ENCODE data around the gene EZH1. TPM values are rescaled to one million over a fixed set of nuclear protein-coding genes. Genes with fewer than 3 reads are reported as not detected.

The EZH1 gene
- total RNA-seq, 1 experiment from 2014 or later, result 8.4 TPM

- H3K36me3 ChIP-seq, result peaks cover 10% of the 10 kb centered on the region
- DNase-seq, result peak; percentile 72
- H3K9me3 ChIP-seq, result no peaks in the 10 kb centered on the region
- no peaks in the 10 kb centered on the region for H3K27me3 ChIP-seq
- H3K4me3 ChIP-seq, result no peak overlapping the region
Observed at GRCh38 chr17:42698736-42699414, 46.0 kb downstream of the EZH1 start.

- Histone ChIP-seq H3K4me3 (no peak overlapping the region), H3K9me3 (no peaks in the 10 kb centered on the region), H3K27me3 (no peaks in the 10 kb centered on the region), H3K36me3 (peaks cover 2% of the 10 kb centered on the region)
- no peak for DNase-seq
Observed at GRCh38 chr17:42697108-42697811, 47.6 kb downstream of the EZH1 start.

- H3K9me3 ChIP-seq, result no peaks in the 10 kb centered on the region
- no peak for DNase-seq
- H3K36me3 ChIP-seq, result no peaks in the 10 kb centered on the region; the same call in none of the 2 replicates
- no peak overlapping the region for H3K4me3 ChIP-seq
- H3K27me3 ChIP-seq, result no peaks in the 10 kb centered on the region
Observed at GRCh38 chr17:42695500-42695899, 49.3 kb downstream of the EZH1 start.

GRCh38 chr17:42694524-42694923 lies 50.3 kb downstream of the EZH1 start:
- no peaks in the 10 kb centered on the region; the same call in none of the 2 replicates for H3K36me3 ChIP-seq
- H3K27me3 ChIP-seq, result no peaks in the 10 kb centered on the region
- no peak for DNase-seq
- H3K4me3 ChIP-seq, result no peak overlapping the region
- no peaks in the 10 kb centered on the region for H3K9me3 ChIP-seq

DNA sequence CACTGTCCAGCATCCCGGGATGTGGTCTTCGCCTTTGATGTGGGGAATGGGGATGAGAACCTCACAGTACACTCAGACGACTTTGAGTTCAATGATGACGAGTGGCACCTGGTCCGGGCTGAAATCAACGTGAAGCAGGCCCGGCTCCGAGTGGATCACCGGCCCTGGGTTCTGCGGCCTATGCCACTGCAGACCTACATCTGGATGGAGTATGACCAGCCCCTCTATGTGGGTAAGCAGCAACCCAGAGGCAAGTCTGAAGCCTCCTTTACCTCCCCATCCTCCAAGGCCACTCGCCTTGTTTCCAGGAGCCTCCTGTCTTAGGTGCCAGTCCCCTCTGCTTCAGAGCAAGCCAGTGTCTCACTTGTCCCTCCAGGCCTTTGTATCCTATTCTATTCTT lies 52.4 kb downstream of the EZH1 start:
- H3K36me3 ChIP-seq, result no peaks in the 10 kb centered on the region; the same call in none of the 2 replicates
- H3K4me3 ChIP-seq, result no peak overlapping the region
- no peaks in the 10 kb centered on the region for H3K27me3 ChIP-seq
- DNase-seq, result no peak
- H3K9me3 ChIP-seq, result no peaks in the 10 kb centered on the region

DNA sequence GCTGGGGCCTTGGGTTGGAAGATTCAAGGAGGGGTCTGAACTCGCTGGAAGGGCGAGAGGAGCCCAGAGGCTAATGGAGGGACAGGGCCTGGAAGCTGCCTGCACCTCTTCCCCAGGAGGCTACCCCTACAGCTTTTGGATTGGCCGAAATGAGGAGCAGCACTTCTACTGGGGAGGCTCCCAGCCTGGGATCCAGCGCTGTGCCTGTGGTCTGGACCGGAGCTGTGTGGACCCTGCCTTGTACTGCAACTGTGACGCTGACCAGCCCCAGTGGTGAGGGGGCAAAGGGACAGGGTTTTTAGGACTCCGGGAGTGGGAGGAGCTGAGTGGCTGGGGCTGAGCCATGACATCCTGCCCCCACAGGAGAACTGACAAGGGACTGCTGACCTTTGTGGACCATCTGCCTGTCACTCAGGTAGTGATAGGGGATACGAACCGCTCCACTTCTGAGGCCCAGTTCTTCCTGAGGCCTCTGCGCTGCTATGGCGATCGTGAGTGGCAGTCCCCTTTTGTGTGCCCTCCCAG lies 53.8 kb downstream of the EZH1 start:
- Histone ChIP-seq H3K27me3 (no peaks in the 10 kb centered on the region), H3K36me3 (no peaks in the 10 kb centered on the region; the same call in 1 of the 2 replicates), H3K4me3 (no peak overlapping the region), H3K9me3 (no peaks in the 10 kb centered on the region)
- DNase-seq, result no peak

DNA sequence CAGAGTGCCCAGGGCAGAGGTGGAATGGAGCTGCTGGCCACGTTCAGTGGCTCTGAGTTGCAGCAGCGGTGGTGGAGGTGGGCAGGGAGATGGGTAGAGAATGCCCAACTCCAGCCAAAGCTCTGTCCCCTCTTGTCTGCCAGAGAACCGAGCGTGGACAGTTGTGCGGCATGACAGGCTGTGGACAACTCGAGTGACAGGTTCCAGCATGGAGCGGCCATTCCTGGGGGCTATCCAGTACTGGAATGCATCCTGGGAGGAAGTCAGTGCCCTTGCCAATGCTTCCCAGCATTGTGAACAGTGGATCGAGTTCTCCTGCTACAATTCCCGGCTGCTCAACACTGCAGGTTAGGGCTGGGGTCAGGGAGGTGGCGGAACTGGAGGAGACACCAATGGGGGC lies 54.2 kb downstream of the EZH1 start:
- Histone ChIP-seq H3K9me3 (no peaks in the 10 kb centered on the region), H3K4me3 (no peak overlapping the region), H3K27me3 (no peaks in the 10 kb centered on the region), H3K36me3 (no peaks in the 10 kb centered on the region; the same call in 1 of the 2 replicates)
- DNase-seq, result no peak

GRCh38 chr17:42687707-42688320 lies 57.0 kb downstream of the EZH1 start:
- Histone ChIP-seq H3K36me3 (no peaks in the 10 kb centered on the region; the same call in 1 of the 2 replicates), H3K27me3 (no peaks in the 10 kb centered on the region), H3K4me3 (no peak overlapping the region), H3K9me3 (no peaks in the 10 kb centered on the region)
- DNase-seq, result no peak

- no peak for DNase-seq
- no peaks in the 10 kb centered on the region for H3K9me3 ChIP-seq
- H3K4me3 ChIP-seq, result no peak overlapping the region
- no peaks in the 10 kb centered on the region for H3K27me3 ChIP-seq
- no peaks in the 10 kb centered on the region; the same call in 1 of the 2 replicates for H3K36me3 ChIP-seq
Observed at GRCh38 chr17:42686520-42687128, 58.2 kb downstream of the EZH1 start.

DNA sequence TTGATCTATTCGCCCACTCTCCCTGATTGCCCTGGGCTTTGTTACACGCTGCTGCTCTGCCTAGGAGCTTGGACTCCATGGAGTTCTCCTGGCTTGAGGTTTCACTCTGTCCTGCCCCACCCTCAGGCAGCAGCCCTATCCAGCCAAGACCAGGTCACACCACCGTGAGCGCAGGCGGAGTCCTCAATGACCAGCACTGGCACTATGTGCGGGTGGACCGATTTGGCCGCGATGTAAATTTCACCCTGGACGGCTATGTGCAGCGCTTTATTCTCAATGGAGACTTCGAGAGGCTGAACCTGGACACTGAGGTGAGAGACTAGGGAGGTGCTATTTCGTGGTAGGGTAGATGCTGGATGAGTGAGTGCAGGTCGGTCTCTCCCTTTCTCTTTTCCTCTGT lies 59.0 kb downstream of the EZH1 start:
- no peak for DNase-seq
- Histone ChIP-seq H3K36me3 (no peaks in the 10 kb centered on the region; the same call in 1 of the 2 replicates), H3K27me3 (no peaks in the 10 kb centered on the region), H3K9me3 (no peaks in the 10 kb centered on the region), H3K4me3 (no peak overlapping the region)

DNA sequence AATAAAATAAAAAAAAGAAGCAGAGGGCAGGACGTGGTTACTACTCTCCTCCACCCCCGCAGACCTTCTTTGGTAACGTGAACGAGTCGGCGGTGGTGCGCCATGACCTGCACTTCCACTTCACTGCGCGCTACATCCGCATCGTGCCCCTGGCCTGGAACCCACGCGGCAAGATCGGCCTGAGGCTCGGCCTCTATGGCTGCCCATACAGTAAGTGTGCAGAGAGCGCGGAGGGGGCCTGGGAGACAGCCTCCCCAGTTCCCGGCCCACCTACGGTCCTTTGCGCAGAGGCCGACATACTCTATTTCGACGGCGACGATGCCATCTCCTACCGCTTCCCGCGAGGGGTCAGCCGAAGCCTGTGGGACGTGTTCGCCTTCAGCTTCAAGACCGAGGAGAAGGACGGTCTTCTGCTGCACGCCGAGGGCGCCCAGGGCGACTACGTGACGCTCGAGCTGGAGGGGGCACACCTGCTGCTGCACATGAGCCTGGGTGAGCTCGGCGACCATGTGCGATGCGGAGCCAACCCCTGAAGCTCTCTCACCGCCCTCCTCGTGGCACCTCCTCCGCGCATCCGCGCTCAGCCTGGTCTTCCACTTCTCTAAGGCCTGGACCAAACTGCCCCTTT lies 59.8 kb downstream of the EZH1 start:
- Histone ChIP-seq H3K9me3 (no peaks in the 10 kb centered on the region), H3K27me3 (no peaks in the 10 kb centered on the region), H3K4me3 (no peak overlapping the region), H3K36me3 (no peaks in the 10 kb centered on the region)
- no peak for DNase-seq

DNA sequence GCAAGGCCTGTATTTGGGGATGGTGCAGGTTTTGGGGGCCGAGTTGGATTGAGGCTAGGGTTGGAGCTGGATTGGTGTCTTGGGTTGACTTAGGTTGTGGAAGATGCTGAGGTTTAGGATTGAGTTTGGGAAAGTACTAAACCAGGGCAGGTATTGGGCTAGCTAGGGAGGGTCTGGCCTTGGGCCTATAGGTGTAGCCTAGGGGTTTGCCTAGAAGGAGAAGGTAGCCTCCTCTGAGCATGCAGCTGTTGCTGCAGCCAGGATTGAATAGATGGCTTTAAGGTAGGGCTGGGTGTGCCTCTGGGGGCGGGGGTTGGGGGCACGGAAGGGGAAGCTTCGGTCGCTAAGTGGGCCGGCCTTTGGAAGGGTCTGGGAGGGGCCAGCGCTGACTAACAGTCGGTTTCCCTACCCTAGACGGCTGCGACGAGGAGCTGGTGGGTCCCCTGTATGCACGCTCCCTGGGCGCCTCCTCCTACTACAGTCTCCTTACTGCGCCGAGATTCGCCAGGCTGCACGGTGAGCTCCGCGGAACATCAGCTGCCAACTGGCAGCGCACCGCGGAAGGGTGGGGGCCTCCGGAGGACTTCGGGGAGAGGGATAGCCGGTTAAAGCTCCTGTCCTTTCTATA lies 61.3 kb downstream of the EZH1 start:
- DNase-seq, result no peak
- Histone ChIP-seq H3K27me3 (no peaks in the 10 kb centered on the region), H3K9me3 (no peaks in the 10 kb centered on the region), H3K4me3 (peak overlapping the region; percentile 67), H3K36me3 (no peaks in the 10 kb centered on the region)

GRCh38 chr17:42682722-42683403 lies 62.0 kb downstream of the EZH1 start:
- H3K9me3 ChIP-seq, result no peaks in the 10 kb centered on the region
- peak; percentile 84 for DNase-seq
- no peaks in the 10 kb centered on the region for H3K27me3 ChIP-seq
- no peaks in the 10 kb centered on the region for H3K36me3 ChIP-seq
- H3K4me3 ChIP-seq, result peak overlapping the region; percentile 67

DNA sequence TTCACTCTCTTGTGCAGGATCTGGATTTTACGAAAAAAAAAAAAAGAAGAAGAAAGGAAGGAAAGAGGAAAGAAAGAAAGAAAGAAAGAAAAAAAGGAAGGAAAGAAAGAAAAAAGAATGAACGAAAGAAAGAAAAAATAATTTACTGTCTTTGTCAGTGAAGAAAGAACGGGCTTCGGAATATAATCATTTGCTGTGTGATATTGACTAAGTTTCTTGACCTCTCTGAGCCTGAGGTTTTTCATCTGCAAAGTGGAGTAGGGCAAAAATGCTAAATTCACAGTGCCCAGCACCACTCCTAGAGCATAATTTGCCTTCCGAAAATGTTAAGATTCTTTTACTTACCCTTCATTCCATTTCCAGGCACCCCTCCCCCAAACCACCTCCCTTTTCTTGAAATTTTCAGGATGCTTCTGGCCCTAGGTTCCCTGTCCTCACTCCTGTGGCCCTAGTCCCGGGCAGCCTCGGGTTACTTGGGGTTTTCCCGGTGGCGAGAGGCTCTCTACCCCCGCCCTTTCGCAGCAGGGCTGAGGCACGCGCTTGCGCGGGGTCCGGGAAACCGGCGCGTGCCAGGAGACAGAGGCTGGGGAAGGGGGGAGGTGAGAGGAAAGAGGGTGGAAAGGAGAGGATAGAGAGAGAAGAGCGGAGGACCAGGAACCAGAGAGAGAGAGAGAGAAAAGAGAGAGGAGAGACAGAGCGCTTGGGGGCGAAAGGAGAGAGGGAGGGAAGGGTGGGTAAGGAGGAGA lies 62.7 kb downstream of the EZH1 start, which contains the start of gene CNTNAP1:
CNTNAP1 (plus strand) TSS at position 556 of the 746 bp plus-strand sequence. CDS start 299 bp downstream, outside the sequence.
- Histone ChIP-seq H3K4me3 (peak within 1 kb of the TSS; percentile 67), H3K27me3 (no peaks in the 10 kb centered on the region), H3K9me3 (no peaks in the 10 kb centered on the region), H3K36me3 (no peaks in the 10 kb centered on the region)
- peak; percentile 87 for DNase-seq

- no peaks in the 10 kb centered on the region for H3K27me3 ChIP-seq
- no peak overlapping the region for H3K4me3 ChIP-seq
- no peaks in the 10 kb centered on the region; the same call in 1 of the 2 replicates for H3K36me3 ChIP-seq
- no peaks in the 10 kb centered on the region for H3K9me3 ChIP-seq
- DNase-seq, result no peak
Observed at GRCh38 chr17:42680331-42680808, 64.5 kb downstream of the EZH1 start.

Measured in MG63 (cell line).